H9 (cell line): ENCODE results near the gene TBX1. TPM values are rescaled to one million over a fixed set of nuclear protein-coding genes. Genes with fewer than 3 reads are reported as not detected.

Experiments
- DNase-seq: peaks from one replicate; pipeline ENCODE4 v3.0.0-alpha.2; 2017
- H2AFZ ChIP-seq: one replicate; pipeline ENCODE4 v1.6.1; 2013; ENCODE audit warnings: mild to moderate bottlenecking, low read length, control low read depth, moderate library complexity
- H2AK5ac ChIP-seq: 2 replicates; pipeline ENCODE4 v1.6.1; 2013; ENCODE audit warnings: low read length, control low read depth, mixed read lengths; ENCODE audit not compliant: insufficient read length
- H2BK120ac ChIP-seq: one replicate; pipeline ENCODE4 v1.6.1; 2013; ENCODE audit warnings: low read depth, mild to moderate bottlenecking, low read length, control low read depth, inconsistent platforms; ENCODE audit not compliant: poor library complexity, severe bottlenecking
- H2BK12ac ChIP-seq: 2 replicates; pipeline ENCODE4 v1.6.1; 2013; ENCODE audit warnings: low read length, control low read depth, mixed read lengths, low read depth; ENCODE audit not compliant: insufficient read length
- H2BK15ac ChIP-seq: 2 replicates; pipeline ENCODE4 v1.6.1; 2013; ENCODE audit warnings: low read depth, low read length, control low read depth
- H2BK20ac ChIP-seq: one replicate; pipeline ENCODE4 v1.6.1; 2013; ENCODE audit warnings: low read depth, mild to moderate bottlenecking, low read length, control low read depth, inconsistent platforms; ENCODE audit not compliant: poor library complexity, severe bottlenecking
- H2BK5ac ChIP-seq: 2 replicates; pipeline ENCODE4 v1.6.1; 2013; ENCODE audit warnings: low read length, control low read depth, mixed read lengths; ENCODE audit not compliant: insufficient read length
- H3K14ac ChIP-seq: 2 replicates; pipeline ENCODE4 v1.6.1; 2013; ENCODE audit warnings: low read length, control low read depth; ENCODE audit not compliant: insufficient read depth
- H3K18ac ChIP-seq: 2 replicates; pipeline ENCODE4 v1.6.1; 2013; ENCODE audit warnings: low read depth, mild to moderate bottlenecking, mixed read lengths, low read length, control low read depth; ENCODE audit not compliant: insufficient read length
- H3K23ac ChIP-seq: 2 replicates; pipeline ENCODE4 v1.6.1; 2013; ENCODE audit warnings: low read length, control low read depth, mixed read lengths, low read depth; ENCODE audit not compliant: insufficient read length
- H3K23me2 ChIP-seq: 2 replicates; pipeline ENCODE4 v1.6.1; 2013; ENCODE audit warnings: low read depth, mild to moderate bottlenecking, mixed read lengths, low read length, control low read depth; ENCODE audit not compliant: insufficient read length, poor library complexity, severe bottlenecking
- H3K27ac ChIP-seq: 2 replicates; pipeline ENCODE4 v1.5.1; 2013; ENCODE audit warnings: low read length, control low read depth, mixed read lengths, low read depth; ENCODE audit not compliant: insufficient read length
- H3K27me3 ChIP-seq: 2 replicates; pipeline ENCODE4 v1.6.1; 2013; ENCODE audit warnings: low read length, control low read depth, inconsistent platforms; ENCODE audit not compliant: insufficient read depth
- H3K4ac ChIP-seq: 2 replicates; pipeline ENCODE4 v1.6.1; 2013; ENCODE audit warnings: low read depth, mild to moderate bottlenecking, control low read depth, inconsistent platforms, low read length, moderate library complexity
- H3K4me1 ChIP-seq: 2 replicates; pipeline ENCODE4 v1.6.1; 2013; ENCODE audit warnings: low read length, control low read depth, inconsistent platforms; ENCODE audit not compliant: insufficient read depth
- H3K4me2 ChIP-seq: 2 replicates; pipeline ENCODE4 v1.6.1; 2013; ENCODE audit warnings: low read length, control low read depth, mixed read lengths; ENCODE audit not compliant: insufficient read length, insufficient read depth
- H3K56ac ChIP-seq: 2 replicates; pipeline ENCODE4 v1.6.1; 2013; ENCODE audit warnings: low read depth, mild to moderate bottlenecking, mixed read lengths, low read length, control low read depth; ENCODE audit not compliant: insufficient read length
- H3K79me1 ChIP-seq: 2 replicates; pipeline ENCODE4 v1.6.1; 2013; ENCODE audit warnings: low read depth, mild to moderate bottlenecking, moderate library complexity, low read length, control low read depth, inconsistent platforms; ENCODE audit not compliant: insufficient read depth, poor library complexity, severe bottlenecking
- H3K79me2 ChIP-seq: 2 replicates; pipeline ENCODE4 v1.6.1; 2013; ENCODE audit warnings: low read length, control low read depth, inconsistent platforms; ENCODE audit not compliant: insufficient read depth
- H3K9ac ChIP-seq: 2 replicates; pipeline ENCODE4 v1.6.1; 2013; ENCODE audit warnings: low read length, control low read depth, mixed read lengths; ENCODE audit not compliant: insufficient read length; ENCODE audit errors: extremely low read depth
- H3K9me3 ChIP-seq: one replicate; pipeline ENCODE4 v1.6.1; 2013; ENCODE audit warnings: low read depth, low read length, inconsistent platforms; ENCODE audit not compliant: control insufficient read depth
- H3T11ph ChIP-seq: one replicate; pipeline ENCODE4 v1.6.1; 2013; ENCODE audit warnings: mild to moderate bottlenecking, low read length, control low read depth, inconsistent platforms
- H4K20me1 ChIP-seq: one replicate; pipeline ENCODE4 v1.6.1; 2013; ENCODE audit not compliant: control insufficient read depth, insufficient read length, insufficient read depth
- H4K5ac ChIP-seq: 2 replicates; pipeline ENCODE4 v1.6.1; 2013; ENCODE audit warnings: low read depth, mild to moderate bottlenecking, mixed read lengths, low read length, control low read depth; ENCODE audit not compliant: insufficient read length
- H4K8ac ChIP-seq: replicated peaks from 2 replicates; pipeline ENCODE4 v1.6.1; 2013; ENCODE audit warnings: low read length, control low read depth, mixed read lengths, low read depth; ENCODE audit not compliant: insufficient read length
- H4K91ac ChIP-seq: 2 replicates; pipeline ENCODE4 v1.6.1; 2013; ENCODE audit warnings: low read depth, mild to moderate bottlenecking, moderate library complexity, mixed read lengths, low read length, control low read depth; ENCODE audit not compliant: insufficient read length
- H3K27ac Mint-ChIP-seq, 3 experiments: 2 replicates in 2 of 3; 3 replicates in 1 of 3; pipeline ENCODE4 v1.8.0; 2020 to 2021; ENCODE audit warnings: mixed read lengths in 3 of 3, mild to moderate bottlenecking in 1 of 3, moderate library complexity in 1 of 3
- H3K27me3 Mint-ChIP-seq: 2 replicates; pipeline ENCODE4 v1.8.0; 2021; ENCODE audit warnings: low read depth, mild to moderate bottlenecking, moderate library complexity, mixed read lengths
- H3K36me3 Mint-ChIP-seq, 3 experiments: 2 replicates in 2 of 3; 3 replicates in 1 of 3; pipeline ENCODE4 v1.8.0; 2020 to 2021; ENCODE audit warnings: low read depth in 3 of 3, mixed read lengths in 3 of 3; ENCODE audit not compliant: insufficient read depth in 1 of 3
- H3K4me1 Mint-ChIP-seq, 2 experiments: 2 replicates each; pipeline ENCODE4 v1.8.0; 2020; ENCODE audit warnings: mixed read lengths in 2 of 2
- H3K4me3 Mint-ChIP-seq, 2 experiments: 2 replicates in 1 of 2; 3 replicates in 1 of 2; pipeline ENCODE4 v1.8.0; 2020 to 2021; ENCODE audit warnings: mild to moderate bottlenecking in 2 of 2, mixed read lengths in 2 of 2, moderate library complexity in 1 of 2
- H3K9me3 Mint-ChIP-seq, 2 experiments: 2 replicates in 1 of 2; 3 replicates in 1 of 2; pipeline ENCODE4 v1.8.0; 2020; ENCODE audit warnings: mild to moderate bottlenecking in 2 of 2, mixed read lengths in 2 of 2, moderate library complexity in 1 of 2
- CTCF ChIP-seq: fragments of 200-600 bp; sonication (generic); conservative IDR thresholded peaks from 3 replicates; pipeline ENCODE4 v1.8.0; 2021; ENCODE audit warnings: antibody characterized with exemption, mild to moderate bottlenecking
- WGBS: extraction: QIAGEN DNeasy Blood & Tissue Kit; methylation state at CpG from one replicate; pipeline ENCODE4 v1.1.7; 2013; ENCODE audit warnings: missing lambda C conversion rate, low lambda C conversion rate, mixed read lengths; ENCODE audit not compliant: insufficient read length; ENCODE audit errors: extremely low coverage; 5-methylcytosine and 5-hydroxymethylcytosine counted together
- total RNA-seq: library from RNA; stranded (reverse); gene quantifications from 2 replicates; pipeline ENCODE4 v1.2.1, GENCODE V29; 2021

The TBX1 gene
- total RNA-seq, 1 experiment from 2014 or later: 2.2 TPM

DNA sequence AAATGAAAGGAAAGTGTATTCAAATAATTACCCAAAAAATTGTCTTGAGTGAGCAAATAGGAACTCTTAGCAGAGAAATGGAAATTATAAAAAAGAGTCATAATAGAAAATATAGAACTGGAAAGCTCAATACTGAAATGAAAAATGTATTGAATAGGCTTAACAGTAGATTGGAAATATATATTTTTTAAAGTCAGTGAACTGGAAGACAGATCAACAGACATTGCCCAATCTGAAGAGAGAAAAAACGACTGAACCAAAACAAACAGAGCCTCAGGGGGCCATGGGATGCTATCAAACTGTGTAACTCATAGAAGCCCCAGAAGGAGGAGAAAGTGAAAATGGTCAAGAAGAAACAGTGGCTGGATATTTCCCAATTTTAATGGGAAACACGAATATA, 32.6 kb downstream of the TBX1 start:
- Mint-ChIP-seq H3K27ac (no peak overlapping the region), H3K36me3 (peaks cover 0 to 1% (median 0%) of the 10 kb centered on the region in 3 experiments; a peak in 3 of 7 replicates), H3K27me3 (no peaks in the 10 kb centered on the region; the same call in 1 of the 2 replicates), H3K4me3 (no peak overlapping the region), H3K4me1 (peaks cover 0 to 8% of the 10 kb centered on the region in 2 experiments; a peak in 2 of 4 replicates), H3K9me3 (no peaks in the 10 kb centered on the region; a peak in 2 of 5 replicates)
- H3K9me3 ChIP-seq: no peaks in the 10 kb centered on the region
- H3K27ac ChIP-seq: no peak overlapping the region
- H3T11ph ChIP-seq: no peak overlapping the region
- no CpG with 5 or more reads among the region's 2 CpGs for WGBS
- no peaks in the 10 kb centered on the region for H3K4me1 ChIP-seq
- H3K4ac ChIP-seq: no peak overlapping the region
- no peak overlapping the region for H3K56ac ChIP-seq
- H2BK120ac ChIP-seq: no peak overlapping the region
- TF ChIP-seq CTCF: no peak
- no peak overlapping the region for H4K5ac ChIP-seq
- H3K79me2 ChIP-seq: no peaks in the 10 kb centered on the region
- H3K4me2 ChIP-seq: no peak overlapping the region
- H2BK15ac ChIP-seq: no peak overlapping the region
- no peak for DNase-seq
- no peak overlapping the region for H3K14ac ChIP-seq
- no peaks in the 10 kb centered on the region for H4K20me1 ChIP-seq
- no peak overlapping the region for H2AFZ ChIP-seq
- no peak overlapping the region for H2BK5ac ChIP-seq
- H4K91ac ChIP-seq: no peak overlapping the region
- H3K9ac ChIP-seq: no peak overlapping the region
- no peaks in the 10 kb centered on the region for H3K79me1 ChIP-seq
- no peak overlapping the region for H2AK5ac ChIP-seq
- no peaks in the 10 kb centered on the region for H3K23me2 ChIP-seq
- H2BK20ac ChIP-seq: no peak overlapping the region
- H3K23ac ChIP-seq: no peak overlapping the region
- H3K27me3 ChIP-seq: no peaks in the 10 kb centered on the region
- H2BK12ac ChIP-seq: no peak overlapping the region
- H3K18ac ChIP-seq: no peak overlapping the region
- H4K8ac ChIP-seq: no peak overlapping the region
